ENCODE results near the gene ACTL7B. TPM values are rescaled to one million over a fixed set of nuclear protein-coding genes. Genes with fewer than 3 reads are reported as not detected.

ACTL7B gene
- total and polyA plus RNA-seq, 2 of the 8 experiments (the other 6 are each of a cell fraction or from before 2014, with no cell fraction given), result not detected

DNA sequence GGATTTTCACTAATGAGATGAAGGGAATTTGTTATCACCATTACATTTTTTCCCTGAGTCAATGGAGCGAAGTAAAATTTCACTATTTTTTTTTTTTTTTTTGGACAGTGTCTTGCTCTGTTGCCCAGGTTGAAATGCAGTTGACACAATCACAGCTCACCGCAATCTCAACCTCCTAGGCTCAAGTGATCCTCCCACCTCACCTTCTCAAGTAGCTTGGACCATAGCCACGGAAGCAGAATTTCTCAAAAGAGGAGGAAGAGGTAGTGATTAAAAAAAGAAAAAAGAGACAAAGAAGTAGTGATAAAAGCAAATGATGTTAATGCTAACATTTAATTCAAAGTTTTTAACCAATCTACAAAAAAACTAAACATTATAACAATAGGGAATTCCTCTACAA is 48.4 kb upstream of the ACTL7B start (continued):
- TF ChIP-seq, protein P1, sequence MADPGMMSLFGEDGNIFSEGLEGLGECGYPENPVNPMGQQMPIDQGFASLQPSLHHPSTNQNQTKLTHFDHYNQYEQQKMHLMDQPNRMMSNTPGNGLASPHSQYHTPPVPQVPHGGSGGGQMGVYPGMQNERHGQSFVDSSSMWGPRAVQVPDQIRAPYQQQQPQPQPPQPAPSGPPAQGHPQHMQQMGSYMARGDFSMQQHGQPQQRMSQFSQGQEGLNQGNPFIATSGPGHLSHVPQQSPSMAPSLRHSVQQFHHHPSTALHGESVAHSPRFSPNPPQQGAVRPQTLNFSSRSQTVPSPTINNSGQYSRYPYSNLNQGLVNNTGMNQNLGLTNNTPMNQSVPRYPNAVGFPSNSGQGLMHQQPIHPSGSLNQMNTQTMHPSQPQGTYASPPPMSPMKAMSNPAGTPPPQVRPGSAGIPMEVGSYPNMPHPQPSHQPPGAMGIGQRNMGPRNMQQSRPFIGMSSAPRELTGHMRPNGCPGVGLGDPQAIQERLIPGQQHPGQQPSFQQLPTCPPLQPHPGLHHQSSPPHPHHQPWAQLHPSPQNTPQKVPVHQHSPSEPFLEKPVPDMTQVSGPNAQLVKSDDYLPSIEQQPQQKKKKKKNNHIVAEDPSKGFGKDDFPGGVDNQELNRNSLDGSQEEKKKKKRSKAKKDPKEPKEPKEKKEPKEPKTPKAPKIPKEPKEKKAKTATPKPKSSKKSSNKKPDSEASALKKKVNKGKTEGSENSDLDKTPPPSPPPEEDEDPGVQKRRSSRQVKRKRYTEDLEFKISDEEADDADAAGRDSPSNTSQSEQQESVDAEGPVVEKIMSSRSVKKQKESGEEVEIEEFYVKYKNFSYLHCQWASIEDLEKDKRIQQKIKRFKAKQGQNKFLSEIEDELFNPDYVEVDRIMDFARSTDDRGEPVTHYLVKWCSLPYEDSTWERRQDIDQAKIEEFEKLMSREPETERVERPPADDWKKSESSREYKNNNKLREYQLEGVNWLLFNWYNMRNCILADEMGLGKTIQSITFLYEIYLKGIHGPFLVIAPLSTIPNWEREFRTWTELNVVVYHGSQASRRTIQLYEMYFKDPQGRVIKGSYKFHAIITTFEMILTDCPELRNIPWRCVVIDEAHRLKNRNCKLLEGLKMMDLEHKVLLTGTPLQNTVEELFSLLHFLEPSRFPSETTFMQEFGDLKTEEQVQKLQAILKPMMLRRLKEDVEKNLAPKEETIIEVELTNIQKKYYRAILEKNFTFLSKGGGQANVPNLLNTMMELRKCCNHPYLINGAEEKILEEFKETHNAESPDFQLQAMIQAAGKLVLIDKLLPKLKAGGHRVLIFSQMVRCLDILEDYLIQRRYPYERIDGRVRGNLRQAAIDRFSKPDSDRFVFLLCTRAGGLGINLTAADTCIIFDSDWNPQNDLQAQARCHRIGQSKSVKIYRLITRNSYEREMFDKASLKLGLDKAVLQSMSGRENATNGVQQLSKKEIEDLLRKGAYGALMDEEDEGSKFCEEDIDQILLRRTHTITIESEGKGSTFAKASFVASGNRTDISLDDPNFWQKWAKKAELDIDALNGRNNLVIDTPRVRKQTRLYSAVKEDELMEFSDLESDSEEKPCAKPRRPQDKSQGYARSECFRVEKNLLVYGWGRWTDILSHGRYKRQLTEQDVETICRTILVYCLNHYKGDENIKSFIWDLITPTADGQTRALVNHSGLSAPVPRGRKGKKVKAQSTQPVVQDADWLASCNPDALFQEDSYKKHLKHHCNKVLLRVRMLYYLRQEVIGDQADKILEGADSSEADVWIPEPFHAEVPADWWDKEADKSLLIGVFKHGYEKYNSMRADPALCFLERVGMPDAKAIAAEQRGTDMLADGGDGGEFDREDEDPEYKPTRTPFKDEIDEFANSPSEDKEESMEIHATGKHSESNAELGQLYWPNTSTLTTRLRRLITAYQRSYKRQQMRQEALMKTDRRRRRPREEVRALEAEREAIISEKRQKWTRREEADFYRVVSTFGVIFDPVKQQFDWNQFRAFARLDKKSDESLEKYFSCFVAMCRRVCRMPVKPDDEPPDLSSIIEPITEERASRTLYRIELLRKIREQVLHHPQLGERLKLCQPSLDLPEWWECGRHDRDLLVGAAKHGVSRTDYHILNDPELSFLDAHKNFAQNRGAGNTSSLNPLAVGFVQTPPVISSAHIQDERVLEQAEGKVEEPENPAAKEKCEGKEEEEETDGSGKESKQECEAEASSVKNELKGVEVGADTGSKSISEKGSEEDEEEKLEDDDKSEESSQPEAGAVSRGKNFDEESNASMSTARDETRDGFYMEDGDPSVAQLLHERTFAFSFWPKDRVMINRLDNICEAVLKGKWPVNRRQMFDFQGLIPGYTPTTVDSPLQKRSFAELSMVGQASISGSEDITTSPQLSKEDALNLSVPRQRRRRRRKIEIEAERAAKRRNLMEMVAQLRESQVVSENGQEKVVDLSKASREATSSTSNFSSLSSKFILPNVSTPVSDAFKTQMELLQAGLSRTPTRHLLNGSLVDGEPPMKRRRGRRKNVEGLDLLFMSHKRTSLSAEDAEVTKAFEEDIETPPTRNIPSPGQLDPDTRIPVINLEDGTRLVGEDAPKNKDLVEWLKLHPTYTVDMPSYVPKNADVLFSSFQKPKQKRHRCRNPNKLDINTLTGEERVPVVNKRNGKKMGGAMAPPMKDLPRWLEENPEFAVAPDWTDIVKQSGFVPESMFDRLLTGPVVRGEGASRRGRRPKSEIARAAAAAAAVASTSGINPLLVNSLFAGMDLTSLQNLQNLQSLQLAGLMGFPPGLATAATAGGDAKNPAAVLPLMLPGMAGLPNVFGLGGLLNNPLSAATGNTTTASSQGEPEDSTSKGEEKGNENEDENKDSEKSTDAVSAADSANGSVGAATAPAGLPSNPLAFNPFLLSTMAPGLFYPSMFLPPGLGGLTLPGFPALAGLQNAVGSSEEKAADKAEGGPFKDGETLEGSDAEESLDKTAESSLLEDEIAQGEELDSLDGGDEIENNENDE (IDR thresholded peaks at IDR 0.05; ENCODE audit: insufficient replicate concordance, low read length), result no peak
- TF ChIP-seq GTF2F1 (IDR thresholded peaks at IDR 0.05; ENCODE audit: borderline replicate concordance, low read depth, low read length) (no peak), TAF7 (optimal IDR thresholded peaks at IDR 0.05; ENCODE audit: borderline replicate concordance, low read depth, low read length) (no peak), SIX5 (IDR thresholded peaks at IDR 0.05; ENCODE audit: low read depth, low read length) (no peak), BCL11A (IDR thresholded peaks at IDR 0.05; ENCODE audit: low read depth in 2 of 2, low read length in 2 of 2) (no peak), SIRT6 (IDR thresholded peaks at IDR 0.05; ENCODE audit: low read length) (no peak), RXRA (IDR thresholded peaks at IDR 0.05; ENCODE audit: insufficient read depth, low read depth, low read length) (no peak)
